IMR-90 (cell line): ENCODE measurements around the gene ABHD1.

ENCODE experiments used
- CTCF ChIP-seq: conservative IDR thresholded peaks from 2 replicates; pipeline ENCODE4 v1.5.1; 2012; ENCODE audit warnings: mild to moderate bottlenecking, low read depth, low read length, improper control_type of control experiment
- MAZ ChIP-seq: IDR thresholded peaks from 2 replicates; pipeline ENCODE4 v1.6.1; 2012; ENCODE audit warnings: low read depth, mild to moderate bottlenecking, low read length, improper control_type of control experiment, moderate library complexity, borderline replicate concordance
- POLR2A ChIP-seq: IDR thresholded peaks from 2 replicates; pipeline ENCODE4 v1.6.1; 2012; ENCODE audit warnings: mild to moderate bottlenecking, low read depth, low read length
- RAD21 ChIP-seq: IDR thresholded peaks from 2 replicates; pipeline ENCODE4 v1.6.1; 2012; ENCODE audit warnings: low read length, improper control_type of control experiment

- TF ChIP-seq POLR2A (no peak), CTCF (no peak), RAD21 (no peak), MAZ (no peak)
These were observed 43.0 kb upstream of the ABHD1 start for GRCh38 chr2:27080603-27080936.
